Body of pancreas (tissue), 4 donors: ENCODE results near the gene SMIM32. TPM values are rescaled to one million over a fixed set of nuclear protein-coding genes. Genes with fewer than 3 reads are reported as not detected.

ENCODE experiments used
- ATAC-seq: fragments of 150-250 bp; one replicate; pipeline ENCODE4 v1.9.1; 2016
- DNase-seq, 4 donors: peaks; one replicate each; pipeline ENCODE4 v3.0.0-alpha.2; 2019
- H3K27ac ChIP-seq, 4 donors: fragments of 200-600 bp; sonication (generic); 1 replicate in 3 of 4; 2 replicates in 1 of 4; pipeline versions ENCODE4 v1.5.1 to v1.6.1; 2016 to 2019; ENCODE audit warnings: mild to moderate bottlenecking in 1 of 4, mixed read lengths in 1 of 4, moderate library complexity in 1 of 4
- H3K27me3 ChIP-seq, 2 donors: fragments of 200-600 bp; sonication (generic); one replicate each; pipeline ENCODE4 v1.6.0; 2016; ENCODE audit warnings: mild to moderate bottlenecking in 1 of 2
- H3K36me3 ChIP-seq, 2 donors: fragments of 200-600 bp; sonication (generic); replicated peaks in 1 of 2; 2 replicates each; pipeline ENCODE4 v1.5.1; 2016; ENCODE audit warnings: low read depth in 2 of 2; ENCODE audit not compliant: insufficient read depth in 1 of 2
- H3K4me1 ChIP-seq: fragments of 200-600 bp; sonication (generic); one replicate; pipeline ENCODE4 v1.6.0; 2016
- H3K4me3 ChIP-seq, 2 donors: fragments of 200-600 bp; sonication (generic); 1 replicate in 1 of 2; 2 replicates in 1 of 2; pipeline ENCODE4 v1.5.1; 2016 to 2019
- H3K9me3 ChIP-seq, 3 donors: fragments of 200-600 bp; sonication (generic); 1 replicate in 2 of 3; 2 replicates in 1 of 3; pipeline ENCODE4 v1.5.1; 2016
- POLR2A ChIP-seq, 3 donors: fragments of 450-650 bp; IDR thresholded peaks; one replicate each; pipeline ENCODE4 v1.6.1; 2016; ENCODE audit warnings: antibody characterized with exemption in 3 of 3, mild to moderate bottlenecking in 2 of 3
- WGBS, 2 donors: methylation state at CpG; one replicate each; pipeline ENCODE4 v1.1.5; 2017; 5-methylcytosine and 5-hydroxymethylcytosine counted together
- intact Hi-C: fragments of 100-400 bp; cut with DNase I; formaldehyde crosslinking; loops from one replicate; pipeline ENCODE4 v1.15.1; 2023
- total RNA-seq, 2 donors: library from RNA; depleted of rRNA; stranded (reverse); fragments of >200 nt; gene quantifications; one replicate each; pipeline ENCODE4 v1.1.0, GENCODE V29; 2016
- TF ChIP-seq, protein P1 (sequence below), 7 experiments: fragments of 450-650 bp in 4 of 7; fragments of 200-600 bp in 3 of 7; sonication (generic) in 3 of 7; IDR thresholded peaks; one replicate each; pipeline ENCODE4 v1.5.1; 2016 to 2019; ENCODE audit warnings: antibody characterized with exemption in 7 of 7

Gene SMIM32
- total RNA-seq, 2 donors from 2014 or later: 0.78 TPM; not detected in 1

DNA sequence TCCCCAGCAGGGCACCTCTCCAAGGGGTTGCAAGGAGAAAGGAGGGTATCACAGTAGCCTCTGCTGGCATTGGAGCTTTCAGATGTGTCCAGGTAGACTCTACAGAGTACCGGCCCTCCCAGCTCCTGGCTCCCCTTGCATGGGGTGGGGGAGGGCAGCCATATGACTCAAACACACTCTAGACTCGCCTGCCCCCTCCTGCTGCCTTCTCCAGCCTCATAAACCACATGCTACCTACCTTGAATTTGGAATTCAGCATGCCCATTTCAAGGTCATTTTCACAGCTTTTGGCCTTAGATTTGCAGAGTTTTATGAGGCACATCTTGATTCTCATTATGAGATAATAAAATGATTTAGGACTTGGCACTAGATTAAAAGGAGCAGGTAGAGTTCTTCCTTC lies 32.8 kb upstream of the SMIM32 start:
- 16 to 33% methylated on average over 1 to 2 of the region's 2 CpGs for WGBS, 2 donors
- no peak overlapping the region for H3K4me3 ChIP-seq
- ATAC-seq (no peak), DNase-seq (no peak)
- no peaks in the 10 kb centered on the region for H3K4me1 ChIP-seq
- intact Hi-C loops: no loop called here
- H3K36me3 ChIP-seq: no peaks in the 10 kb centered on the region
- no peaks in the 10 kb centered on the region for H3K9me3 ChIP-seq
- H3K27me3 ChIP-seq: no peaks in the 10 kb centered on the region
- TF ChIP-seq, protein P1, sequence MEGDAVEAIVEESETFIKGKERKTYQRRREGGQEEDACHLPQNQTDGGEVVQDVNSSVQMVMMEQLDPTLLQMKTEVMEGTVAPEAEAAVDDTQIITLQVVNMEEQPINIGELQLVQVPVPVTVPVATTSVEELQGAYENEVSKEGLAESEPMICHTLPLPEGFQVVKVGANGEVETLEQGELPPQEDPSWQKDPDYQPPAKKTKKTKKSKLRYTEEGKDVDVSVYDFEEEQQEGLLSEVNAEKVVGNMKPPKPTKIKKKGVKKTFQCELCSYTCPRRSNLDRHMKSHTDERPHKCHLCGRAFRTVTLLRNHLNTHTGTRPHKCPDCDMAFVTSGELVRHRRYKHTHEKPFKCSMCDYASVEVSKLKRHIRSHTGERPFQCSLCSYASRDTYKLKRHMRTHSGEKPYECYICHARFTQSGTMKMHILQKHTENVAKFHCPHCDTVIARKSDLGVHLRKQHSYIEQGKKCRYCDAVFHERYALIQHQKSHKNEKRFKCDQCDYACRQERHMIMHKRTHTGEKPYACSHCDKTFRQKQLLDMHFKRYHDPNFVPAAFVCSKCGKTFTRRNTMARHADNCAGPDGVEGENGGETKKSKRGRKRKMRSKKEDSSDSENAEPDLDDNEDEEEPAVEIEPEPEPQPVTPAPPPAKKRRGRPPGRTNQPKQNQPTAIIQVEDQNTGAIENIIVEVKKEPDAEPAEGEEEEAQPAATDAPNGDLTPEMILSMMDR (IDR thresholded peaks at IDR 0.05): no peak
- TF ChIP-seq POLR2A (IDR thresholded peaks at IDR 0.05): no peak
- H3K27ac ChIP-seq: no peak overlapping the region

DNA sequence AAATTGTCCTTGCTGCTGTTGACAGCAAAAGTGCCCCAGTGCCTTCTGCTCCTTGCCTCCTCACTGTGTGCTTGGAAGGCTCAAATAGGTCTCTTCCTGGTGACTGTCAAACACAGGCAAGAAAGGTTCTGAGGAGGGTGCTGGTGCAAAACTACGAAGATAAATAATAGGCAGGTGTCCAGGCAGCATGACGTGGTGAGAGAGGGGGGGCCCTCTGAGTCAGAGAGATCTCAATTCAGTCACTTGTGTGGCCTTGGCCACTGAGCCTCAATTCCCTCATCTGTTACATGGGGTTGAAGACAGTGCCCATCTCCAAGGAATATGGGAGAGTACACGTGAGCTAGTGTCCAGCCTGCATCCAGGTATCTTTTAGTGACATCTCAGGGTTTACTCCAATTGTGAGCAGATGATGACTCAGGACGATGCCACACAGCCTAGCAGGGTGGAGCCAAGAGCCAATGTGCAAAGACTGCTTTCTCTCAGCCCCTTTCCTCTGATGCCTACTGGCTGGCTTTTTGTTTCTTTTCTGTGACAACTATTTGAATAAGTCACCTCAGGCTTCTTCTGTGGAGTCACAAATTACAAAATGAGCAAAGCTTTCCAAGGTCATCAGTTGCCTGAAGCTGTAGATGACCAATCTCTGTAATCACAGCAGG lies 29.7 kb upstream of the SMIM32 start:
- Histone ChIP-seq H3K4me1 (no peaks in the 10 kb centered on the region), H3K4me3 (no peak overlapping the region), H3K9me3 (no peaks in the 10 kb centered on the region), H3K36me3 (no peaks in the 10 kb centered on the region), H3K27ac (no peak overlapping the region), H3K27me3 (no peaks in the 10 kb centered on the region)
- TF ChIP-seq, protein P1 (IDR thresholded peaks at IDR 0.05): no peak
- no peak for TF ChIP-seq POLR2A (IDR thresholded peaks at IDR 0.05)
- intact Hi-C loops: no loop called here
- DNase-seq (no peak), ATAC-seq (no peak)
- 40% methylated on average over 4 of the region's 4 CpGs for WGBS, 2 donors

DNA sequence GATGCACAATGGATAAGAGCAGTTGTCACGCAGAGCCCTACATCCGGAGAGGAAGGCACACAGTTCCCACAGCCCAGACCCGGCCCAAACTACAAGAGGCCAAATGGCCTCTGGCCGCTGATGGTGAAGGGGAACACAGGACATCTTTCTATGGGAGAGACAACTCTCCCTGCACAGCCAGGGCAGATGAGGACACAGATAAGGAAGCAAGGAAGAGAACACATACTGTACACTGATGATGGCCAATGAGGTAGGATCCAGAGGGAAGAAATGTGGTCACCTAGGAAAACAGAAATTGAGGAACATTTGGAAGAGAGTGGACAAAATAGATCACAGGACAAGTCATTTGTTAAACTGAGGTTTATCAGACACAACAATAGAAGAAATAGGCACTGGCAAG lies 28.4 kb upstream of the SMIM32 start:
- Histone ChIP-seq H3K27me3 (no peaks in the 10 kb centered on the region), H3K9me3 (no peaks in the 10 kb centered on the region), H3K36me3 (no peaks in the 10 kb centered on the region), H3K4me3 (no peak overlapping the region), H3K4me1 (no peaks in the 10 kb centered on the region), H3K27ac (no peak overlapping the region)
- ATAC-seq (no peak), DNase-seq (no peak)
- intact Hi-C loops: no loop called here
- TF ChIP-seq, protein P1 (IDR thresholded peaks at IDR 0.05): no peak
- no peak for TF ChIP-seq POLR2A (IDR thresholded peaks at IDR 0.05)
- WGBS, 2 donors: 68 to 88% methylated on average over 4 of the region's 4 CpGs

DNA sequence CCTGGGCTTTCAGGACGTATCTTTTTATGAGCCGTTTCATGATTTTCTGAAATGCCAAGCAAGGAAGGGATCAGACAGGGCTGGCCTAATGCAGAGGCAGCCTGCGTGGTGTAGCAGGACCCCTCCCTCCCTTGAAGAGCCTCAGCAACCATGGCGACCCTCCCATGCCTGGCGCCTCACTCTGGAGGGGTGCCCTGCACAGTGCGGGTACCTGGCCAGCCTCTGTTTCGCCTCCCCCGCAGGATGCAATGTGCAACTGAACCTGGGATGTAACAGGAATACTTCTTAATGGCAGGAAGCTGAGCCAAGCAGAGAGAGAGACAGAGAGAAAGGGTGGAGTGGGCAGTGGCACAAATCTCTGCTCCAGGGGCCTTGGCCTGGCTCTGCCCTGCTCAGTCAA lies 23.3 kb upstream of the SMIM32 start:
- Histone ChIP-seq H3K27ac (no peak overlapping the region), H3K27me3 (peaks cover 0 to 4% of the 10 kb centered on the region in 2 donors), H3K4me1 (no peaks in the 10 kb centered on the region), H3K4me3 (no peak overlapping the region), H3K9me3 (no peaks in the 10 kb centered on the region), H3K36me3 (no peaks in the 10 kb centered on the region)
- TF ChIP-seq, protein P1 (IDR thresholded peaks at IDR 0.05): no peak
- TF ChIP-seq POLR2A (IDR thresholded peaks at IDR 0.05): no peak
- 78 to 81% methylated on average over 4 to 8 of the region's 8 CpGs for WGBS, 2 donors
- no peak for ATAC-seq
- intact Hi-C loops: no loop called here
- no peak for DNase-seq

DNA sequence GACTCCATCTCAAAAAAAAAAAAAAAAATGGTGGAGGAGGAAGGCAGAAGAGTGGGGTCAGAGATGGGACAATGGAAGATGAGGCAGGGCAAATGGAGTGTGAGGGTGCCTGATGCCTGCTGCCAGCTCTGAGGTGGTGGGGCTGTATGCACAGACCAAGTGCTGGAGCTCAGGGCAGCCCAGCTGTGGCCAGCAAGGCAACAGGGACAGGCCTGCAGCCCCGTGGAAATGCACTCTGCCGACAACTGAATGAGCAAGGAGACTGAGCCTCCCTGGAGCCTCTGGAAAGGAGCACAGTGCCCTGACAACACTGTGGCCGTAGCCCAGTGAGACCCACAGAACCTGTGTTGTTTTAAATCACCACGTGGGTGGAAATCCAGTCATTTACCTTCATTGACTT lies 22.9 kb upstream of the SMIM32 start:
- H3K4me1 ChIP-seq: no peaks in the 10 kb centered on the region
- intact Hi-C loops: no loop called here
- no peaks in the 10 kb centered on the region for H3K9me3 ChIP-seq
- DNase-seq (no peak), ATAC-seq (no peak)
- H3K36me3 ChIP-seq: no peaks in the 10 kb centered on the region
- no peak for TF ChIP-seq POLR2A (IDR thresholded peaks at IDR 0.05)
- TF ChIP-seq, protein P1 (IDR thresholded peaks at IDR 0.05): no peak
- H3K27ac ChIP-seq: no peak overlapping the region
- no peak overlapping the region for H3K4me3 ChIP-seq
- WGBS, 2 donors: 65 to 68% methylated on average over 4 of the region's 4 CpGs
- peaks cover 0 to 4% of the 10 kb centered on the region in 2 donors for H3K27me3 ChIP-seq
